ENCODE data around the gene NAPA.

GRCh38 chr19:47505506-47505905 is 9.4 kb downstream of the NAPA start:
- no peak for TF ChIP-seq RAD21 (conservative IDR thresholded peaks at IDR 0.05)
- TF ChIP-seq CTCF (IDR thresholded peaks at IDR 0.05; ENCODE audit: poor library complexity, severe bottlenecking): no peak
- no peak for TF ChIP-seq REST (IDR thresholded peaks at IDR 0.05; ENCODE audit: borderline replicate concordance)
- no peak for TF ChIP-seq TAF1 (IDR thresholded peaks at IDR 0.05; ENCODE audit: low read depth)
- TF ChIP-seq EZH2 (IDR thresholded peaks at IDR 0.05; ENCODE audit: borderline replicate concordance, insufficient read depth, low read length, poor library complexity, severe bottlenecking): no peak
- no peak for TF ChIP-seq EP300 (conservative IDR thresholded peaks at IDR 0.05; ENCODE audit: poor library complexity, severe bottlenecking)
- no peak for TF ChIP-seq MXI1 (conservative IDR thresholded peaks at IDR 0.05; ENCODE audit: poor library complexity, severe bottlenecking)
